ENCODE measurements around the gene DPYSL4. TPM values are rescaled to one million over a fixed set of nuclear protein-coding genes. Genes with fewer than 3 reads are reported as not detected.
A peak's percentile ranks its signal among the peaks of the same experiment; 100 is the strongest.
"Not testable (repeated sequence)": the region's sequence is repeated elsewhere in the genome, so short reads cannot be mapped to it uniquely, and the experiment has no call there.

DPYSL4 gene
- total RNA-seq, 3 donors from 2014 or later (not counting 1 experiment from before 2014, with no cell fraction given): 0.40 to 1.3 (median 1.0) TPM

DNA sequence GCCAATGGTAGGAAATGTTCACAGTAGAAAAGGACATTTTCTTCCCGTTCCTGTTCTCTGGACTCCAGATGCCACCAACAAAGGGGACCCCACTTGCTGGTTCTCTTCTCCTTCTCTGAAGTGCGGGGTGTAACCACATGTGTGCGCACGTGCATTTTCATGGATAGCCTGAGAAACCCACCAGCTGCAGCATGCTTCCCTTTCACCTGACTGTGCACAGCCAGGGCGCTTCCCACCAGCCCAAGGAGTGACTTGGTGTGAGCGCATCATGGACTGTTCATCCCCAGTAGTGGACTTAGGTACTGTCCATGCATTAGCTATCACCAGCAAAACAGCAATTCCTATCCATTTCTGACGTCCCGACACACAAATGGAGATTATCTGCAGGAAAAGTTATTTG lies 29.6 kb upstream of the DPYSL4 start:
- H3K27me3 ChIP-seq (ENCODE audit: control insufficient read depth, insufficient read depth, low read length): no peaks in the 10 kb centered on the region
- Mint-ChIP-seq H3K36me3 (no peaks in the 10 kb centered on the region), H3K27me3 (ENCODE audit: low read depth in 2 of 2) (no peaks in the 10 kb centered on the region), H3K9me3 (peaks cover 3 to 17% of the 10 kb centered on the region in 2 donors), H3K27ac (no peak overlapping the region), H3K4me1 (peaks cover 12 to 31% of the 10 kb centered on the region in 2 donors), H3K4me3 (no peak overlapping the region)
- TF ChIP-seq, protein P1, sequence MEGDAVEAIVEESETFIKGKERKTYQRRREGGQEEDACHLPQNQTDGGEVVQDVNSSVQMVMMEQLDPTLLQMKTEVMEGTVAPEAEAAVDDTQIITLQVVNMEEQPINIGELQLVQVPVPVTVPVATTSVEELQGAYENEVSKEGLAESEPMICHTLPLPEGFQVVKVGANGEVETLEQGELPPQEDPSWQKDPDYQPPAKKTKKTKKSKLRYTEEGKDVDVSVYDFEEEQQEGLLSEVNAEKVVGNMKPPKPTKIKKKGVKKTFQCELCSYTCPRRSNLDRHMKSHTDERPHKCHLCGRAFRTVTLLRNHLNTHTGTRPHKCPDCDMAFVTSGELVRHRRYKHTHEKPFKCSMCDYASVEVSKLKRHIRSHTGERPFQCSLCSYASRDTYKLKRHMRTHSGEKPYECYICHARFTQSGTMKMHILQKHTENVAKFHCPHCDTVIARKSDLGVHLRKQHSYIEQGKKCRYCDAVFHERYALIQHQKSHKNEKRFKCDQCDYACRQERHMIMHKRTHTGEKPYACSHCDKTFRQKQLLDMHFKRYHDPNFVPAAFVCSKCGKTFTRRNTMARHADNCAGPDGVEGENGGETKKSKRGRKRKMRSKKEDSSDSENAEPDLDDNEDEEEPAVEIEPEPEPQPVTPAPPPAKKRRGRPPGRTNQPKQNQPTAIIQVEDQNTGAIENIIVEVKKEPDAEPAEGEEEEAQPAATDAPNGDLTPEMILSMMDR (IDR thresholded peaks at IDR 0.05): no peak
- WGBS (ENCODE audit: insufficient coverage): 93% methylated on average over 8 of the region's 8 CpGs
- peaks cover 16% of the 10 kb centered on the region for H3K9me3 ChIP-seq (ENCODE audit: control insufficient read depth, insufficient read depth, low read length)
- ATAC-seq: no peak
- peaks cover 32% of the 10 kb centered on the region for H3K4me1 ChIP-seq (ENCODE audit: control insufficient read depth, insufficient read depth, low read length)
- intact Hi-C loops (cut with micrococcal nuclease): loop anchor here (5.0 kb wide), 1 partner anchor 255 kb away; the partner anchor contains the start of gene PPP2R2D
- H3K27ac ChIP-seq (ENCODE audit: low read length): no peak overlapping the region
- no peaks in the 10 kb centered on the region for H3K36me3 ChIP-seq (ENCODE audit: control insufficient read depth, insufficient read depth, low read length)
- H3K4me3 ChIP-seq (ENCODE audit: low read length): no peak overlapping the region
- no peak for DNase-seq

- Mint-ChIP-seq H3K27ac (peak overlapping the region; percentile 89 to 98), H3K4me1 (peaks cover 17 to 36% of the 10 kb centered on the region in 2 donors), H3K27me3 (ENCODE audit: low read depth in 2 of 2) (no peaks in the 10 kb centered on the region), H3K4me3 (no peak overlapping the region), H3K36me3 (no peaks in the 10 kb centered on the region), H3K9me3 (peaks cover 3 to 17% of the 10 kb centered on the region in 2 donors)
- H3K36me3 ChIP-seq (ENCODE audit: control insufficient read depth, insufficient read depth, low read length): no peaks in the 10 kb centered on the region
- TF ChIP-seq, protein P1 (IDR thresholded peaks at IDR 0.05): no peak
- no peaks in the 10 kb centered on the region for H3K27me3 ChIP-seq (ENCODE audit: control insufficient read depth, insufficient read depth, low read length)
- peaks cover 35% of the 10 kb centered on the region for H3K4me1 ChIP-seq (ENCODE audit: control insufficient read depth, insufficient read depth, low read length)
- WGBS (ENCODE audit: insufficient coverage): 91% methylated on average over 1 of the region's 2 CpGs
- no peak overlapping the region for H3K4me3 ChIP-seq (ENCODE audit: low read length)
- H3K9me3 ChIP-seq (ENCODE audit: control insufficient read depth, insufficient read depth, low read length): peaks cover 16% of the 10 kb centered on the region
- ATAC-seq (peak; percentile 44 to 60 (median 51)), DNase-seq (peak; percentile 39 to 74)
- H3K27ac ChIP-seq (ENCODE audit: low read length): peak overlapping the region; percentile 97
- intact Hi-C loops (cut with micrococcal nuclease): loop anchor here (5.0 kb wide), 1 partner anchor 256 kb away; the partner anchor contains the start of gene PPP2R2D
Observed at GRCh38 chr10:132158122-132158741, 28.5 kb upstream of the DPYSL4 start.

GRCh38 chr10:132158823-132159222 lies 27.9 kb upstream of the DPYSL4 start:
- intact Hi-C loops (cut with micrococcal nuclease): loop anchor here (5.0 kb wide), 1 partner anchor 257 kb away; the partner anchor contains the start of gene PPP2R2D
- Histone ChIP-seq H3K9me3 (ENCODE audit: control insufficient read depth, insufficient read depth, low read length) (peaks cover 16% of the 10 kb centered on the region), H3K27me3 (ENCODE audit: control insufficient read depth, insufficient read depth, low read length) (no peaks in the 10 kb centered on the region), H3K36me3 (ENCODE audit: control insufficient read depth, insufficient read depth, low read length) (no peaks in the 10 kb centered on the region), H3K27ac (ENCODE audit: low read length) (peak overlapping the region; percentile 97), H3K4me1 (ENCODE audit: control insufficient read depth, insufficient read depth, low read length) (peaks cover 35% of the 10 kb centered on the region), H3K4me3 (ENCODE audit: low read length) (no peak overlapping the region)
- TF ChIP-seq, protein P1 (IDR thresholded peaks at IDR 0.05): no peak
- H3K9me3 Mint-ChIP-seq: peaks cover 3 to 17% of the 10 kb centered on the region in 2 donors
- H3K36me3 Mint-ChIP-seq: no peaks in the 10 kb centered on the region
- 80% methylated on average over 1 of the region's 7 CpGs for WGBS (ENCODE audit: insufficient coverage)
- peaks cover 0 to 4% of the 10 kb centered on the region in 2 donors for H3K27me3 Mint-ChIP-seq (ENCODE audit: low read depth in 2 of 2)
- peaks cover 17 to 41% of the 10 kb centered on the region in 2 donors for H3K4me1 Mint-ChIP-seq
- H3K4me3 Mint-ChIP-seq: peak overlapping the region; percentile 49
- peak overlapping the region; percentile 89 to 98 for H3K27ac Mint-ChIP-seq
- ATAC-seq (peak; percentile 32 to 38 (median 32)), DNase-seq (peak in 1 of 2 donors; percentile 77)

- H3K27ac ChIP-seq (ENCODE audit: low read length): peak overlapping the region; percentile 97
- not testable (repeated sequence) for H3K36me3 Mint-ChIP-seq; H3K27me3 Mint-ChIP-seq (ENCODE audit: low read depth in 2 of 2); H3K4me3 ChIP-seq (ENCODE audit: low read length); H3K36me3 ChIP-seq (ENCODE audit: control insufficient read depth, insufficient read depth, low read length); H3K27me3 ChIP-seq (ENCODE audit: control insufficient read depth, insufficient read depth, low read length)
- ATAC-seq (peak; percentile 35 to 51 (median 38)), DNase-seq (peak; percentile 35 to 78)
- peaks cover 35% of the 10 kb centered on the region for H3K4me1 ChIP-seq (ENCODE audit: control insufficient read depth, insufficient read depth, low read length)
- intact Hi-C loops (cut with micrococcal nuclease): loop anchor here (5.0 to 10.0 kb wide), 2 partner anchors 257 to 295 kb away; partner anchors contain the start of gene PPP2R2D
- Mint-ChIP-seq H3K27ac (peak overlapping the region; percentile 89 to 98), H3K4me1 (peaks cover 17 to 41% of the 10 kb centered on the region in 2 donors), H3K4me3 (peak overlapping the region; percentile 49), H3K9me3 (peaks cover 3 to 17% of the 10 kb centered on the region in 2 donors)
- H3K9me3 ChIP-seq (ENCODE audit: control insufficient read depth, insufficient read depth, low read length): peaks cover 16% of the 10 kb centered on the region
- 44% methylated on average over 3 of the region's 7 CpGs for WGBS (ENCODE audit: insufficient coverage)
Observed at GRCh38 chr10:132159302-132160230, 27.2 kb upstream of the DPYSL4 start.

DNA sequence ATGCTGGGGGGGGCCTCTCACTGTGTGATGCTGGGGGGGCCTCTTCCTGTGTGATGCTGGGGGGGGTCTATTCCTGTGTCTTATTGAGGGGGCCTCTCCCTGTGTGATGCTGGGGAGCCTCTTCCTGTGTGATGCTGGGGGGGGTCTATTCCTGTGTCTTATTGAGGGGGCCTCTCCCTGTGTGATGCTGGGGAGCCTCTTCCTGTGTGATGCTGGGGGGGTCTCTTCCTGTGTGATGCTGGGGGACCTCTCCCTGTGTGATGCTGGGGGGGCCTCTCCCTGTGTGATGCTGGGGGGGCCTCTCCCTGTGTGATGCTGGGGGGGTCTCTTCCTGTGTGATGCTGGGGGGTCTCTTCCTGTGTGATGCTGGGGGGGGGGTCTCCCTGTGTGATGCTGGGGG lies 26.5 kb upstream of the DPYSL4 start:
- peaks cover 3 to 17% of the 10 kb centered on the region in 2 donors for H3K9me3 Mint-ChIP-seq
- not testable (repeated sequence) for H3K27me3 ChIP-seq (ENCODE audit: control insufficient read depth, insufficient read depth, low read length); H3K4me3 ChIP-seq (ENCODE audit: low read length); H3K36me3 ChIP-seq (ENCODE audit: control insufficient read depth, insufficient read depth, low read length); H3K4me3 Mint-ChIP-seq; DNase-seq; H3K36me3 Mint-ChIP-seq; H3K27me3 Mint-ChIP-seq (ENCODE audit: low read depth in 2 of 2); ATAC-seq
- H3K4me1 ChIP-seq (ENCODE audit: control insufficient read depth, insufficient read depth, low read length): peaks cover 35% of the 10 kb centered on the region
- peak overlapping the region; percentile 97 for H3K27ac ChIP-seq (ENCODE audit: low read length)
- peaks cover 17 to 41% of the 10 kb centered on the region in 2 donors for H3K4me1 Mint-ChIP-seq
- peaks cover 16% of the 10 kb centered on the region for H3K9me3 ChIP-seq (ENCODE audit: control insufficient read depth, insufficient read depth, low read length)
- peak overlapping the region; percentile 89 to 98 for H3K27ac Mint-ChIP-seq
- intact Hi-C loops (cut with micrococcal nuclease): loop anchor here (10.0 kb wide), 1 partner anchor 295 kb away; no protein-coding TSS in a partner anchor

Data from natural killer cell (primary cell).